IPS DF 19.7 (cell line): ENCODE measurements around the gene ACTBL2.

Experiments
- DNase-seq: peaks from one replicate; pipeline ENCODE4 v3.0.0-alpha.2; 2013; ENCODE audit warnings: low read depth, low spot score

Gene ACTBL2

DNA sequence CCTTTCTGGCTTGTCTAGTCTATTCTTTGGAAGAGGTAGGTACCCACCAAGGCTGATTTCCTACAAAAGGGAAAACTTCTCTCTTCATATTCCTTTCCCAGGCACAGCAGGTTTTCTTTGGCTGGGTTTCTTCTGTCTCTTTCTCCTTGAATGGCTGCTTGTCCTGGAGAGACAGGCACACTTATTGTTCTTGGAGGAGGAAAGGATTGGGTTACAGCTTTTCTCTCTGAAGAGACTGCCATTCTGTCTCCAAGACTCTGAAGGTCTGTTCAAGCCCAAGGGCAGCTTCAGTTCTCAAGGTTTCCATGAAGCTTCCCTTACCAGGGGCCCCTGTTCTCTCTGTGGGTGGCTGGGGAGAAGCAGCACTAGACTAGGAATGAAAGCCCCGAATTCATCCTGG is 33.9 kb downstream of the ACTBL2 start:
- DNase-seq, result no peak

DNA sequence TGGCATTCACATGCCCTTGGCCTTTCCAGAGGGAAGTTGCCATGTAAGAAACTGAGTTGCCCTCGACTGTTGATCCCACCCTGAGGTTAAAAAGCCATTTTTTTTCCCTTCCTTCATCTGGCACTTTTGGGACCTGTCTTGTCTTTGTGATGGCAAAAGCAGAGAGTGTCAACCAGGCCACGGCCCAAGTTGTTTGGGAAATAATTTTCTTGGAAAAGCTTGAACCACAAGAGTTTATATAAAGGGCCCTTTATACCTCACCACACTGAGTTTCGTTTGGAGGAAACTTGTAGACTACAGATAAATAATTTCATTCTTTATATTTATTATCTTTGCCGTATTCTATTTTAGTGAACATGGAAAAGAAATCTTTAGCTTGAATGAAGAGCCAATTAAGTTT is 34.3 kb downstream of the ACTBL2 start:
- DNase-seq, result no peak

DNA sequence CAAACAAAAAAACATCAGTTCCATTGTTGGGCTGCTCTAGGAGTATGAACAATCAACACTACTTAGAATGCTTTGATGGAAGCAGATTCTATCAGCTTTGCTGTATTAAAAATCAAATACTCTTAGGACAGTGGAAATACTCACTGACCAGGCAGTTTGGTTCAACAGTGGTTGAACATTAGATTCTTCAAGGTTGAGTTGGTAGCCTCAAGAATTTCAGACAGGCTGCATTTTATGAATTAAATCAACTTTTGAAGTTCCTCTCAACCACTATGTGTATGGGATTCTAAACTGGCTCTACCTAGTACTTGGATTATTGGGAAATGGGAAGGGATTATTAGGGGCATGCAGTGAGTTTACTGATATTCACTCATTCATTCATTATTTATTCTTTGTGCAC is 35.0 kb downstream of the ACTBL2 start:
- DNase-seq, result no peak

DNA sequence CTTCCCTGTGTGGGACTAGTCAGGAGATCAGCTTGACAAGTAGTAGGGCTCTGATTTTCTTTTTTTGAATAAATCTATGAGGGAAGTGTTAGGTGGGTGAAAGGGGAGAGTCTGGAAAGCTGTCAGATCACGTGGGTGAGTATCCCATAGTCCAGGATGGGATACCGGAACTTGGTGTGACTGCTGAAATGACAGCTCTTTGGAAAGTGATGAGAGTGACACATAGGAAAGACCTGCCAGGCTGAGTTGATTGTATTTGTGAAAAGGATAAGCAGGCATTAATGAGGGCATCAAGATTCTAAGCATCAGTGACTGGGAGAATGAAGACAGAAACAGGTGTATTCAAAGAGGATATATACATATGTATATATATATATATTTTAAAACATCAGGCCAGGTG is 35.6 kb downstream of the ACTBL2 start:
- no peak for DNase-seq

DNA sequence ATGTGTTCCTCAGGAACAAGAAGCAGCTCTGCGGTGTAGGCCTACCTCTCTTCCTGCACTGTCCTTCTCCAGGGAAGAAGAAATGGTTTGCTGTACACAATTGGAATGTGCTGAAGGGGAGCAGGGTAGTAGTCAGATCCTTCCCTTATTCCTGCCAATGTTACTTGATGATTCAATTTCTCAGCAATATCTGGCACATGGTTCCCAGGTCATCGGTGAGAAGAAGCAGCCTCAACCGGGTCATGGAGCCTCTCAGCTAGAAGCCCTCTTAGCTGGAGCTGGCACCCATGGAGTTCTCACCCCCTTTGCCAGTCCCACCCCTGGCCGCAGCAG is 36.9 kb downstream of the ACTBL2 start:
- DNase-seq, result no peak

DNA sequence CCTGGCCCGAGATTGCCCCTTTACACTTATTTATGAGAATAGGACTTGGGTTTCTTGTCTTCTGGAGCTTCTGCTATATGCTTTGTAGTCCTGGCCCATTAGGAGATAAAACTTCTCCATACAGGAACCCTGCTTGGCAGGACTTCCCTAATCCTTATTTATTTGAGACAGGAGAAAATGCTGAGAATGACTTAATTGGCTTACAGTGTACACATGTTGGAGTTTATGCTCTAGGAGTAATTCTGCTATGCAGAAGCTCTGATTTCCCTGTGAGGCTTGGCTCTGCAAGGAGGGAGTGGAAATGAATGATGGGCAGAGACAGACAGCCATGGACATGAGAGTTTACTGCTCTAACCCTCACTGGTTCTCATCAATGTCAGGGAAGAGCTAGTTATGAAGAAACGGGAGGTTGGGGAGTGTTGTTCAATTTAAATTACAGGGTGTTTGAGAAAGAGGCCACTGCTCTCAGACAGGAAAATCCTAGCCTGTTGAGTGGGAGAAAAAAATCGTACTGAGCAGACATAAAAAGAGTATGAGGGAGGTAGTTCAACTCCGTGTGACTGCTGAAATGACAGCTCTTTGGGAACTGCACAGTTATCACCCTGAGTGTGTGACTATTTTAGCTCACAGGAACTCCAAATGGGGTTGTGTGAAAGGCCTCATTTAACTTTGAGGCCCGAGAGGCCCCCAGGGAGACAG is 37.5 kb downstream of the ACTBL2 start:
- DNase-seq, result no peak

DNA sequence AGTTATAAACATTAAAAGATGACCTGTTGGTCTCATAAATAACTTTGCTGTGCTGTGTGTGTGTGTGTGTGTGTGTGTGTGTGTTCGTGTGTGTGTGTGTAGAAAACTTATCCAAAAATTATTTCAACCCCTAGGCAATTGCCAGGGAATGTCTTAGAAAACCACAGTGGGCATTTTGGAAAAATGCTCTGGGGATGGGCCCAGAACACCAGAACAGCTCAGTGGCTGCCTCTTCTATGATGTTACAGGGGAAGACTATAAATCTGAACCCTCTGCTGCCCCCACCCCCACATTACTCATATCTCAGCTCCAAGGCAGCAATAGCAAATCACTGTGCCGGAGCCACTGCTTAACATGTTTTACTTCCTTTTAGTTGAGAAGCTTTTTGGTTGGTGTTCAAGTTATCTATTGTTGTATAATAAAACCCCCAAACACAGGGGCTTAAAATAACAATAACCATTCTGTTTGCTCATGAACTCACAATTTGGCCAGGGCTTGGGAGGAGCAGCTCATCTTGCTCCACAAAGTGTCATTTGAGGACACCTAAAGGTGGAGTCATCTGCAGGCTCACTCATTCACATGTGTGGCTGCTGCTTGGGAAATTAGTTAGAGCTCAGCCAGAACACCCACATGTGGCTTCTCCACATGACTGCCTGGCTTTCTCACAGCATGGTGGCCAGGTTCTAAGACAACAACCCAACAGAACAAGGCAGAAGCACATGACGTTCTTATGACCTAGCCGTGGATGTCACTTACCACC is 40.4 kb downstream of the ACTBL2 start:
- no peak for DNase-seq

DNA sequence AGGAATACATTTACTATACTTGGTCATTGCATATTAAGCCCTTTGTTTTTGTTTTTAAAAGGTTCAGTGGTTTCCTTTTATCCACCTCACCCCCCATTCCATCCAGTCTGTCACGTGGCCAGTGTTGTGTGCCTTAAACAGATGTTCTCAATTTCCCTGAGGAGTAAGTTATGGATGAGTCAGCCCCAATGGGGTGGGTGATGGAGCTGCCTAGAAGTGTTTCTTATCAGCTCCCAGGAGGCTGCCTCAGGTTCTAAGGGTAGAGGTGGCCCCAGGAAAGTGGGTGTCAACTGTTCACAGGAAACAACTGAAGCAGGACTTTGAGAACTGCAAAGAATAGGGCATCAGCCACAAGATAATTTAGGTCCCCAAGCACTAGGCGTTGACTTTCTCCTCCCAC is 41.1 kb downstream of the ACTBL2 start:
- DNase-seq, result no peak

DNA sequence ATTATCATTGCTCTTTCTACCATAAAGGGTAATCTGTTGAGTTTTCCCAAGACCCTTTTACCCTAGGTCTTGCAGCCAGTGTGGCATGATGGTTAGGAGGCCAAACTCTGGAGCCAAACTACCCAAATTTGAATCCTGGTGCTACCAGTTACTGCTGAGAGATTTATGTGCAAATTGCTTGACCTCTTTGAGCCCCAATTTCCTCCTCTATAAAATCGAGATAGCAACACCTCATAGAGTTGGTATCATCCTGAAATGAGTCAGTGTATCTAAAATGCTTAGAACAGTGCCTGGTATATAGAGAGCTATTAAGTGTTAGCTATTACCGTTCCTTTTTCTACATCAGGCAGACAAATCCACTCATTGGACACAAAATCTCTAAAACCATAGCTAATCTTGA is 43.0 kb downstream of the ACTBL2 start:
- DNase-seq, result no peak

DNA sequence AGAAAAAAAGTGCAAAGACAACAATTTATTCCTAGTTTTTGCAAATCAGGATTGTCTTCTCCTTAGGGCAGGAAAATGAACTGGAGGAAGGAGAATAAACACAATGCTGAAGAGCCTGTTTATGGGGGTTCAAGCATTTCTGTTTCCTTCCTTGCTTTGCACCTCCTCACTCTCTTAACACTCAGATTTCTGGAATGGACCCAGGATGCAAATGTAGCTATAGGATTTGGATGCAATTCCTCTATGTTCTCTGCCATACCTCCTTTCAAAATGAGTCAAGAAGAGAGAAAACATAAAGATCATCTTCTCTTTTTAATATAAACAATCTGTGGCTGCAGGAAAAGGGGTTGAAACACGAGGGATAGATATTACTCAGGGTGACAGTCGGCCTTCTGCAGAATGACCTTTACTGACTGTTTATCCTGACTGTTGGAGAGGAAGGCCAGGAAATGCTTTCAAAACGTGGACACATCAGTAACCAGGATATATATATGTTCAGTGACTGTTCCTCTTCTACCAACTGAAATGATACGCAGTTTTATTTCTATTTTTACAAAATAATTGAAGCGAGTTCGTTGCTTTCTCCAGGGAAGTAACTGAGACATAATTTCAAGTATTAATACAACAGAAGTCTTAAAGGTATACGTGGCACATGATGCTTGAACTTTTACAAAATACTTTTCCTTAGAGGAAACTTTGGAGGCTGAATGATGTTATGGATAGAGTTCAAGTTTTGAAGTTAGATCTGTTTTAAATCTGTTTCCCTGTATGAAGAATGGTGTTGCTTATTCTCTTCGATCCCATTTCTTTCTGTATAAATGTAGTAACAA is 44.4 kb downstream of the ACTBL2 start:
- no peak for DNase-seq

DNA sequence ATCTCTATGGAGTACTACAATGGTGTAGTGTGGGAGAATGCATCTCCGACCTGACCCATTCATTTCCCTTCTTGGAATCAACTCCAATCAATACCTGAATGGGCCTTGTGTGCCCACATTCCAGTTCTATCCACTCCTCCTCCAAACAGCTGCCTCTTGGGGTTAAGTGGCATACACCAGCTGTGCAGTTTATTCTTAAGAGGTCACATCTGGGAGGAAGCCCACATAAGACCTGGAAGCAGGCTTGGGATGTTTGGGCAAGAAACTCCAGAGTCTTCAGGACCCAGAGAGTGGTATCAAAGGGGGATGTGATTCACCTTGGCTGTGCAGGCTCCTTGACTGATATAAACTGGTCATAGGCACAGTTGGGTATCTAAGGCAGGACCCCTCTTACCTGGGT is 46.0 kb downstream of the ACTBL2 start:
- DNase-seq, result no peak

DNA sequence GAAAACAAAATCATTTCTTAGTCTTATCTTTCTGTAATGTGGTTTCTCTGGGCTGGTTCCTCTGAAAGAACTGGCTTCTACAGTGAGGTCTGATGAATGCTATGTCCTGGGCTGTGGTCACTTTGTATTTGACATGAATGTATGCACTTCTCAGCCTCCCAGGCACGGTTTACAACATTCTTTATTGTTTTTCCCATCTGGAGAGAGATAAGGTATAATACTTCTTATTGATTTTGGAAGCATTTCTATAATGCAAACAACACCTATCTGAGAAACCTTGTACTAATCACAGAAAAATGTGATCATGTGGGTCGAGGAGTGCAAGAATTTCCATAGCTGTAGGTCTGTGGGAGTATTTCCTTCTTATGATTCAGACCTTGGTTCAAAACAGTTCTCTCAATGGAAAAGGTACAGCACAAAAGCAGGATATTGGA is 46.9 kb downstream of the ACTBL2 start:
- no peak for DNase-seq

DNA sequence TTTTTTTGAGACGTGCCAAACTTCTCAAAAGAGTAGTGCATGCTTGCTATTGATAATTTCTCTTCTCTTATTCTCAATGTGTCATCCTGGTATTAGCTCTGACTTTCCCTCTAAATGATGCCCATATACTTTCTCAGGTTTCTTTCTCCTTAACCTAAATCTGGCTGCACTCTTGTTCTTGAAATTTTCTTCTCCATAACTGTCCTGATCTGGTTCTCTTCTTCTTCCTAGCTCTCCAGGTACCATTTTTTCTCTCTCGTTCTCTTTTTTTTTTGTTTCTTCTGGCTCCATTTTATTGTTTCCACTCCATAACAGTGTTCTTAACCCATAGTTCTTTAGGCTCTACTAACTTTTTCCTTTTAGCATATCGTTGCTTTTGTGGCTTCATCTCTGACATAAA is 47.9 kb downstream of the ACTBL2 start:
- DNase-seq, result no peak

DNA sequence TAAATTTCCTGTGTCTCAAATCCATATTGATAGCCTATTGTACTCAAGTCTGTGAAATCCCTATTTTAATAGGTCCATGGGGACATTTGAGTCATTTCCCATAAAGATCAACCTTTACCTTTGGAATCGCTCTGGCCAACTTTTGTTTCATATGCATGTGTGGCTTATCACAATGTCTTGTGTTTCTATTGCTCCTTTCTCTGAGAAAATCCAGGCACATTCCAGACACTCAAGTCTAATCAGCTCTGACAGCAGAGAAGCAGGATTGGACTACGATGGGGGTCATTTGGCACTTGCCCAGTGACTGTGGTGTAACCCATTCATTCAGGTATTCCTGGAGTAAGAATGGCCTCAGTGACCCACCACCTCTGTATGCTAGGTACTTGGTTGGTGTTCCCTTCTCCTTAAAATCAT is 48.4 kb downstream of the ACTBL2 start:
- DNase-seq, result no peak

DNA sequence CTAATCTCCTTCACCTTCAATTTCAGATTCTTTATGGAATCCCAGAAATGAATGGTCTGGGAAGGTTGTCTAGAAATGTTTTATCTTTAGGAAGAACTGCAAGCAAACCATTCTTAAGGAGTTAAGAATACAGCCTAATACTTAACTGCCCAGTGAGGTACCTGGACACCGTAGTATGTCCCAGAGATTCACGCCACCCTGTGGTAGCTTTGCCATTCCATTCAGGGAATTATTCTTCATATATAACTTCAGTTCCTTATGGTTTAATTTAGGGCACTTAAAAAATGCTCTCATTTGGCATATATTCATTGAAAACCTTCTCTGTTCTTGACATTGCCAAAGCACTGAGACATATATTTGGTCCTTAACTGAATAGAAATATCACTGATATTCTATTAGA is 49.7 kb downstream of the ACTBL2 start:
- no peak for DNase-seq

DNA sequence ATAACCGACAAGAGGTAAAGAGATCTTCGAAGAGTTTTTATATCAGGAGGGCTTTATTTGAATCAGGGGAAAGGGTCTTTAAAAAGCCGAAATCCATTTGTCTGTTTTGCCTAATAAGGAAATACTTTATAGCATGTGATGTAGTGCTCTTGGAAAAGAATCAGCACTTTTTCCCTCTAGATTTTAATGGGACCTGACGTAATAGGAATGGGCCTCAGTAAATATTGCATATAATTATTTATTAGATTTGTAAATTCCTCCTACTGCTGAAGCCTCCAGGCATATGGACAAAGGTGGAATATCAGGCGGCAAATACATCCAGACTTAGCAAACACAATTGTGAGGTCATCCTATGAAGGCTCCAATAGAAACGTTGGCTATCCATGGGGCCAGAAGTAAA is 50.9 kb downstream of the ACTBL2 start:
- no peak for DNase-seq
